PC-3 (cell line): ENCODE data around the gene SLC39A5. TPM values are rescaled to one million over a fixed set of nuclear protein-coding genes. Genes with fewer than 3 reads are reported as not detected.
A peak's percentile ranks its signal among the peaks of the same experiment; 100 is the strongest.

Experiments used
- ATAC-seq: fragments of 200-7000 bp; cut with Tn5 transposase; 2 replicates; pipeline ENCODE4 v1.9.1; 2020; ENCODE audit warnings: mild to moderate bottlenecking, moderate library complexity
- BruUV-seq: library from RNA; stranded (reverse); fragments of 400-500 nt; replicated peaks from 2 replicates; lab custom pipeline; 2021; lab: Mats Ljungman, UMichigan
- CTCF ChIA-PET: fragments of 300-600 bp; sonication (Branson Sonifier 250); formaldehyde crosslinking; loops from one replicate; lab custom pipeline; 2022; ENCODE audit warnings: antibody characterized with exemption; lab: Charles Lee
- POLR2A ChIA-PET: fragments of 300-600 bp; sonication (Branson Sonifier 250); formaldehyde crosslinking; loops from one replicate; lab custom pipeline; 2022; ENCODE audit warnings: antibody characterized with exemption; ENCODE audit not compliant: unreplicated experiment; lab: Charles Lee
- DNase-seq: peaks from one replicate; pipeline ENCODE4 v3.0.0-alpha.2; 2015
- H2AFZ ChIP-seq: fragments of 300-600 bp; sonication (generic); 2 replicates; pipeline ENCODE4 v1.6.0; 2016; ENCODE audit warnings: antibody characterized with exemption, low read length
- H3F3A ChIP-seq: fragments of 300-600 bp; sonication (generic); one replicate; pipeline ENCODE4 v1.6.0; 2017; ENCODE audit warnings: antibody characterized with exemption, low read length, control low read depth, mild to moderate bottlenecking; ENCODE audit not compliant: unreplicated experiment
- H3K27ac ChIP-seq: fragments of 300-600 bp; sonication (generic); 2 replicates; pipeline ENCODE4 v1.5.1; 2016; ENCODE audit warnings: mild to moderate bottlenecking, low read length
- H3K27me3 ChIP-seq: fragments of 300-600 bp; sonication (generic); 2 replicates; pipeline ENCODE4 v1.6.1; 2016; ENCODE audit warnings: low read length, mixed read lengths
- H3K36me3 ChIP-seq: fragments of 300-600 bp; sonication (generic); 2 replicates; pipeline ENCODE4 v1.6.1; 2016; ENCODE audit warnings: low read depth, mixed run types, low read length, mixed read lengths
- H3K4me1 ChIP-seq: fragments of 300-600 bp; sonication (generic); 2 replicates; pipeline ENCODE4 v1.5.1; 2016; ENCODE audit warnings: low read length; ENCODE audit not compliant: insufficient read depth
- H3K4me2 ChIP-seq: fragments of 300-600 bp; sonication (generic); 2 replicates; pipeline ENCODE4 v1.6.0; 2016; ENCODE audit warnings: low read length
- H3K4me3 ChIP-seq: fragments of 300-600 bp; sonication (generic); 2 replicates; pipeline ENCODE4 v1.5.1; 2016; ENCODE audit warnings: mild to moderate bottlenecking, low read length, mixed read lengths
- H3K79me2 ChIP-seq: fragments of 300-600 bp; sonication (generic); 2 replicates; pipeline ENCODE4 v1.6.1; 2017; ENCODE audit warnings: low read length, mixed read lengths
- H3K9ac ChIP-seq: fragments of 300-600 bp; sonication (generic); 2 replicates; pipeline ENCODE4 v1.6.0; 2016; ENCODE audit warnings: mild to moderate bottlenecking, low read length
- H3K9me2 ChIP-seq: fragments of 300-600 bp; sonication (generic); replicated peaks from 2 replicates; pipeline ENCODE4 v1.6.1; 2016; ENCODE audit warnings: mixed run types, low read length, mixed read lengths
- H3K9me3 ChIP-seq: fragments of 300-600 bp; sonication (generic); 2 replicates; pipeline ENCODE4 v1.6.1; 2016; ENCODE audit warnings: low read length, mixed read lengths
- H4K20me1 ChIP-seq: fragments of 300-600 bp; sonication (generic); 2 replicates; pipeline ENCODE4 v1.6.1; 2016; ENCODE audit warnings: low read length, mixed read lengths
- EZH2 ChIP-seq: fragments of 300-600 bp; sonication (generic); IDR thresholded peaks from one replicate; pipeline ENCODE4 v1.6.1; 2017; ENCODE audit warnings: antibody characterized with exemption, mild to moderate bottlenecking, low read length; ENCODE audit not compliant: unreplicated experiment
- EZH2phosphoT487 ChIP-seq: fragments of 300-600 bp; sonication (generic); IDR thresholded peaks from 2 replicates; pipeline ENCODE4 v1.6.1; 2018; ENCODE audit warnings: mild to moderate bottlenecking, antibody characterized with exemption, low read length, borderline replicate concordance
- intact Hi-C: fragments of 100-400 bp; cut with micrococcal nuclease; formaldehyde crosslinking; loops from 2 replicates; pipeline ENCODE4 v1.9.0; 2023
- total RNA-seq: library from RNA; depleted of rRNA; stranded (reverse); fragments of >200 nt; gene quantifications from 2 replicates; pipeline ENCODE4 v1.2.3, GENCODE V29; 2014
- TF ChIP-seq, protein P1 (sequence below): fragments of 300-600 bp; sonication (generic); conservative IDR thresholded peaks from 2 replicates; pipeline ENCODE4 v1.5.1; 2017; ENCODE audit warnings: antibody characterized with exemption, low read depth, mild to moderate bottlenecking, low read length

The SLC39A5 gene
- total RNA-seq, 1 experiment from 2014 or later, result 0.18 TPM

DNA sequence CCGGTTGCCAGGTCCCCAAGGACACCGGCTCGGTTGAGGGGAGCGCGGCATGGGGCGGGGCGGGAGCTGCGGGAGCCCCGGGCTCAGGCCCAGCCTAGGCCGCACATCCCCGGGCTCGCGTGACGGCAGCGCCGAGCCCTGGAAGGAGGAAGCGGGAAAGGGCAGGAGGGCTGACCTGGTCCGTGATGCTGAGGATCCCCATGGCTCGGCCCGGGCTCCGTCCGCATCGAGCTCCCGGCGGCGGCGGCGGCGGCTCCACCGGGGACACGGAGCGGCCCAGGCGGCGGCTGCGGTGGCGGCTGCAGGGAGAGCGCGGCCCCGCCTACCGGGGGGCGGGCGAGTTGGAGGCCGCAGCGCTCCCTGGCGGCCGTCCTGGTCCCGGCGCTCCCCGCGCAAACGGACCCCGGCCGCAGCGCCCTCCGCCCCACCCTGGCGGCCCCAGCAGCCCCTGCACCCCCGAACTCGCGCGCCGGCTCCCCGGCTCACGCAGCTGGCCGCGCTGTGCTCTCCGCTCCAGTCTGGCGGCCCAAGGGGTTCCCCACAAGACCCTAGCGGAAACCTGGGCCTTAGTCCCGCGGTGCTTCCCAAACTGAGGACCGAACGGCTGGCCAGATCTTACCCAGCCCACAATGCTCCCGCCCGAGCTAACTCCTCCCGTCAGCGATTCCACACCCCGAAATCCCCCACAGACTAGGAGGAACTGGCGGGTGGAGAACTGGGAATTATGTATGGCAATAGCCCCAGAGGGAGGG lies 28.4 kb downstream of the SLC39A5 start, which contains the start of gene ANKRD52:
TSS of gene ANKRD52 (minus strand) at position 317 of the 752 bp plus-strand sequence. CDS start at position 202, 115 bp downstream.
- no peaks in the 10 kb centered on the region for H3K27me3 ChIP-seq
- H3K36me3 ChIP-seq, result peaks cover 24% of the 10 kb centered on the region
- peak; percentile 78 for ATAC-seq
- no TSS peak for BruUV-seq
- peaks cover 31% of the 10 kb centered on the region for H3K4me1 ChIP-seq
- TF ChIP-seq EZH2, result no peak
- TF ChIP-seq, protein P1, sequence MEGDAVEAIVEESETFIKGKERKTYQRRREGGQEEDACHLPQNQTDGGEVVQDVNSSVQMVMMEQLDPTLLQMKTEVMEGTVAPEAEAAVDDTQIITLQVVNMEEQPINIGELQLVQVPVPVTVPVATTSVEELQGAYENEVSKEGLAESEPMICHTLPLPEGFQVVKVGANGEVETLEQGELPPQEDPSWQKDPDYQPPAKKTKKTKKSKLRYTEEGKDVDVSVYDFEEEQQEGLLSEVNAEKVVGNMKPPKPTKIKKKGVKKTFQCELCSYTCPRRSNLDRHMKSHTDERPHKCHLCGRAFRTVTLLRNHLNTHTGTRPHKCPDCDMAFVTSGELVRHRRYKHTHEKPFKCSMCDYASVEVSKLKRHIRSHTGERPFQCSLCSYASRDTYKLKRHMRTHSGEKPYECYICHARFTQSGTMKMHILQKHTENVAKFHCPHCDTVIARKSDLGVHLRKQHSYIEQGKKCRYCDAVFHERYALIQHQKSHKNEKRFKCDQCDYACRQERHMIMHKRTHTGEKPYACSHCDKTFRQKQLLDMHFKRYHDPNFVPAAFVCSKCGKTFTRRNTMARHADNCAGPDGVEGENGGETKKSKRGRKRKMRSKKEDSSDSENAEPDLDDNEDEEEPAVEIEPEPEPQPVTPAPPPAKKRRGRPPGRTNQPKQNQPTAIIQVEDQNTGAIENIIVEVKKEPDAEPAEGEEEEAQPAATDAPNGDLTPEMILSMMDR, result peak; percentile 63
- TF ChIP-seq EZH2phosphoT487, result no peak
- H3K4me2 ChIP-seq, result peak within 1 kb of the TSS; percentile 90
- CTCF ChIA-PET, result interaction anchor here (1.0 to 1.2 kb wide), 2 partner anchors 9 to 154 kb away, joined by 4 to 11 read pairs; partner anchors contain the start of gene COQ10A
- H4K20me1 ChIP-seq, result peaks cover 12% of the 10 kb centered on the region; the same call in 1 of the 2 replicates
- no peaks in the 10 kb centered on the region for H3K9me3 ChIP-seq
- 0 out of 2 replicates have a peak within 1 kb of the TSS, but pooled peaks have one; percentile 1 for H3K27ac ChIP-seq
- H3K9me2 ChIP-seq, result no peaks in the 10 kb centered on the region
- H3K9ac ChIP-seq, result peak within 1 kb of the TSS; percentile 83
- intact Hi-C loops, result no loop called here
- no peaks in the 10 kb centered on the region for H3F3A ChIP-seq
- peak within 1 kb of the TSS; percentile 77 for H3K4me3 ChIP-seq
- POLR2A ChIA-PET, result interaction anchor here (0.6 to 0.7 kb wide), 2 partner anchors 40 to 263 kb away, joined by 5 to 6 read pairs; partner anchors contain the start of gene RBMS2
- peaks cover 31% of the 10 kb centered on the region for H3K79me2 ChIP-seq
- peak; percentile 75 for DNase-seq
- H2AFZ ChIP-seq, result peak within 1 kb of the TSS; percentile 85

DNA sequence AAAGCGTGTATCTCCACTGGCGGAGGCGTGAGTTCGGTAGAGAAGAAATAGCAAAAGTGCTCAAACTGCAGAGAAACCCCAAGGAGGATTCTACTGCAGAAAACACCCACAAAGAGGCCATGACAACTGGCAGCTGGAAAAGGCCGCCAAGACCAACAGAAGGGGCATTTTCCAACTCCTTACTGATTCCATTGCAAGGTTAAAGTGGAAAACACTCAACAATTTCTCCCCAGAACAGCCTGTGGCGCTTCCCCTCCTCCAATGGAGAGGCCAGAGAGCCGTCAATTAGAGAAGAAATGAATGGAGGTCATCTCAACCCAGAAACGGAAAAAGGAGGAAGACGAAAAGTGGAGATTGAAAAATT lies 29.0 kb downstream of the SLC39A5 start:
- H3K79me2 ChIP-seq, result peaks cover 31% of the 10 kb centered on the region
- H4K20me1 ChIP-seq, result peaks cover 12% of the 10 kb centered on the region; the same call in 1 of the 2 replicates
- no peaks in the 10 kb centered on the region for H3K27me3 ChIP-seq
- CTCF ChIA-PET, result interaction anchor here (1.2 kb wide), 1 partner anchor 8 kb away, joined by 11 read pairs; the partner anchor contains the start of gene COQ10A
- POLR2A ChIA-PET, result interaction anchor here (0.7 kb wide), 1 partner anchor 40 kb away, joined by 6 read pairs; no protein-coding TSS in a partner anchor
- ATAC-seq (no peak), DNase-seq (no peak)
- H3K4me1 ChIP-seq, result peaks cover 31% of the 10 kb centered on the region
- no peaks in the 10 kb centered on the region for H3K9me2 ChIP-seq
- peak overlapping the region; percentile 77 for H3K4me3 ChIP-seq
- H2AFZ ChIP-seq, result peak overlapping the region; percentile 85
- intact Hi-C loops, result no loop called here
- no peaks in the 10 kb centered on the region for H3K9me3 ChIP-seq
- TF ChIP-seq, protein P1, result no peak
- no peak for TF ChIP-seq EZH2
- TF ChIP-seq EZH2phosphoT487, result no peak
- 0 out of 2 replicates have a peak overlapping the region, but pooled peaks have one; percentile 1 for H3K27ac ChIP-seq
- H3F3A ChIP-seq, result no peaks in the 10 kb centered on the region
- peak overlapping the region; percentile 83 for H3K9ac ChIP-seq
- peak overlapping the region; percentile 90 for H3K4me2 ChIP-seq
- peaks cover 19% of the 10 kb centered on the region for H3K36me3 ChIP-seq
- BruUV-seq, result TSS peak; percentile 80

DNA sequence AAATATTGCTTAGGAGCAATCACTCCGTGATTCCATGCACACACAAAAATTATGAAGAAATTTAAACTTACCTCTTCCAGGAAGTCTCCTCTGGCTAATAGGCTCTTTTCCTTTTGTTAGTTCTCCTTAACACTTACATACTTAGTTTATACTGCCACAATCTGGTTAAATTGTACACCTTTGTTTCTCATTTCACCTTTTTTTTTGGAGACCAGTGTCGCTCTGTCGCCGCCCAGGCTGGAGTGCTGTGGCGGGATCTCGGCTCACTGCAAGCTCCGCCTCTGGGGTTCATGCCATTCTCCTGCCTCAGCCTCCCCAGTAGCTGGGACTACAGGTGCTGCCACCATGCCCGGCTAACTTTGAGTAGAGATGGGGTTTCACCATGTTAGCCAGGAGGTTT lies 30.5 kb downstream of the SLC39A5 start:
- Histone ChIP-seq H3K4me2 (no peak overlapping the region), H2AFZ (no peak overlapping the region), H3K4me3 (no peak overlapping the region), H4K20me1 (peaks cover 12% of the 10 kb centered on the region; the same call in 1 of the 2 replicates), H3K9me2 (no peaks in the 10 kb centered on the region), H3K27me3 (no peaks in the 10 kb centered on the region), H3K79me2 (peaks cover 27% of the 10 kb centered on the region), H3K36me3 (peaks cover 5% of the 10 kb centered on the region; the same call in 1 of the 2 replicates), H3K9ac (no peak overlapping the region), H3K27ac (no peak overlapping the region), H3F3A (no peaks in the 10 kb centered on the region), H3K9me3 (no peaks in the 10 kb centered on the region), H3K4me1 (peaks cover 31% of the 10 kb centered on the region)
- ChIA-PET CTCF (no interaction called here), POLR2A (no interaction called here)
- TF ChIP-seq, protein P1, result no peak
- TF ChIP-seq EZH2phosphoT487, result no peak
- intact Hi-C loops, result no loop called here
- ATAC-seq (no peak), DNase-seq (no peak)
- no TSS peak for BruUV-seq
